ENCODE results near the gene PRR36.

The PRR36 gene
- 0.09 to 0.39 (median 0.35) reads per million in 3 donors for total RNA-seq

- peaks cover 19% of the 10 kb centered on the region for H3K27me3 ChIP-seq (replicated peaks; ENCODE audit: control insufficient read depth, insufficient read depth, low read length, poor library complexity, severe bottlenecking)
- H3K4me3 ChIP-seq (ENCODE audit: insufficient read depth, low read depth, low read length, poor library complexity, severe bottlenecking), result peak within 1 kb of the TSS; percentile 35
- no peaks in the 10 kb centered on the region for H3K36me3 ChIP-seq (ENCODE audit: control insufficient read depth, insufficient read depth, low read length)
- no peak for DNase-seq
- H3K27ac ChIP-seq (ENCODE audit: insufficient read depth, low read length, poor library complexity, severe bottlenecking), result no peak within 1 kb of the TSS
- no peaks in the 10 kb centered on the region for H3K9me3 ChIP-seq (ENCODE audit: control insufficient read depth, low read length)
- peaks cover 39% of the 10 kb centered on the region for H3K4me1 ChIP-seq (ENCODE audit: control insufficient read depth, insufficient read depth, low read length, poor library complexity, severe bottlenecking)
Measured at GRCh38 chr19:7874076-7874896, at the start of gene PRR36. Gene PRR36 (minus strand): TSS chr19:7874390. CDS start chr19:7873689, 701 bp downstream.

- no peak for DNase-seq
- Histone ChIP-seq H3K36me3 (ENCODE audit: control insufficient read depth, insufficient read depth, low read length) (peaks cover 15% of the 10 kb centered on the region), H3K27ac (ENCODE audit: insufficient read depth, low read length, poor library complexity, severe bottlenecking) (no peak overlapping the region), H3K4me1 (ENCODE audit: control insufficient read depth, insufficient read depth, low read length, poor library complexity, severe bottlenecking) (peaks cover 34% of the 10 kb centered on the region), H3K4me3 (ENCODE audit: insufficient read depth, low read depth, low read length, poor library complexity, severe bottlenecking) (no peak overlapping the region), H3K9me3 (ENCODE audit: control insufficient read depth, low read length) (no peaks in the 10 kb centered on the region), H3K27me3 (replicated peaks; ENCODE audit: control insufficient read depth, insufficient read depth, low read length, poor library complexity, severe bottlenecking) (peaks cover 7% of the 10 kb centered on the region)
Measured at GRCh38 chr19:7923295-7924191, 49.4 kb upstream of the PRR36 start.

- no peak overlapping the region for H3K27ac ChIP-seq (ENCODE audit: insufficient read depth, low read length, poor library complexity, severe bottlenecking)
- DNase-seq, result no peak
- H3K36me3 ChIP-seq (ENCODE audit: control insufficient read depth, insufficient read depth, low read length), result peaks cover 15% of the 10 kb centered on the region
- H3K4me3 ChIP-seq (ENCODE audit: insufficient read depth, low read depth, low read length, poor library complexity, severe bottlenecking), result no peak overlapping the region
- peaks cover 11% of the 10 kb centered on the region for H3K27me3 ChIP-seq (replicated peaks; ENCODE audit: control insufficient read depth, insufficient read depth, low read length, poor library complexity, severe bottlenecking)
- peaks cover 36% of the 10 kb centered on the region for H3K4me1 ChIP-seq (ENCODE audit: control insufficient read depth, insufficient read depth, low read length, poor library complexity, severe bottlenecking)
- H3K9me3 ChIP-seq (ENCODE audit: control insufficient read depth, low read length), result no peaks in the 10 kb centered on the region
Measured at GRCh38 chr19:7922836-7923195, 48.6 kb upstream of the PRR36 start.

- H3K4me1 ChIP-seq (ENCODE audit: control insufficient read depth, insufficient read depth, low read length, poor library complexity, severe bottlenecking), result peaks cover 42% of the 10 kb centered on the region
- no peak overlapping the region for H3K4me3 ChIP-seq (ENCODE audit: insufficient read depth, low read depth, low read length, poor library complexity, severe bottlenecking)
- peaks cover 15% of the 10 kb centered on the region for H3K36me3 ChIP-seq (ENCODE audit: control insufficient read depth, insufficient read depth, low read length)
- peak overlapping the region; percentile 17 for H3K27ac ChIP-seq (ENCODE audit: insufficient read depth, low read length, poor library complexity, severe bottlenecking)
- no peak for DNase-seq
- H3K27me3 ChIP-seq (replicated peaks; ENCODE audit: control insufficient read depth, insufficient read depth, low read length, poor library complexity, severe bottlenecking), result peaks cover 16% of the 10 kb centered on the region
- H3K9me3 ChIP-seq (ENCODE audit: control insufficient read depth, low read length), result no peaks in the 10 kb centered on the region
Measured at GRCh38 chr19:7921967-7922835, 48.0 kb upstream of the PRR36 start.

- Histone ChIP-seq H3K27me3 (replicated peaks; ENCODE audit: control insufficient read depth, insufficient read depth, low read length, poor library complexity, severe bottlenecking) (peaks cover 22% of the 10 kb centered on the region), H3K27ac (ENCODE audit: insufficient read depth, low read length, poor library complexity, severe bottlenecking) (peak overlapping the region; percentile 54), H3K4me1 (ENCODE audit: control insufficient read depth, insufficient read depth, low read length, poor library complexity, severe bottlenecking) (peaks cover 46% of the 10 kb centered on the region), H3K9me3 (ENCODE audit: control insufficient read depth, low read length) (no peaks in the 10 kb centered on the region), H3K4me3 (ENCODE audit: insufficient read depth, low read depth, low read length, poor library complexity, severe bottlenecking) (peak overlapping the region; percentile 24), H3K36me3 (ENCODE audit: control insufficient read depth, insufficient read depth, low read length) (peaks cover 15% of the 10 kb centered on the region)
- no peak for DNase-seq
Measured at GRCh38 chr19:7921302-7921966, 47.2 kb upstream of the PRR36 start.

GRCh38 chr19:7920519-7921301 lies 46.5 kb upstream of the PRR36 start:
- H3K4me3 ChIP-seq (ENCODE audit: insufficient read depth, low read depth, low read length, poor library complexity, severe bottlenecking), result peak overlapping the region; percentile 90
- DNase-seq, result peak; percentile 99 to 100 (median 99)

GRCh38 chr19:7919610-7920518 lies 45.7 kb upstream of the PRR36 start, which contains the start of gene SNAPC2:
Gene SNAPC2 (plus strand): TSS chr19:7920338. CDS start chr19:7920367, 29 bp downstream.
- H3K4me3 ChIP-seq (ENCODE audit: insufficient read depth, low read depth, low read length, poor library complexity, severe bottlenecking), result peak within 1 kb of the TSS; percentile 90
- H3K9me3 ChIP-seq (ENCODE audit: control insufficient read depth, low read length), result no peaks in the 10 kb centered on the region
- H3K4me1 ChIP-seq (ENCODE audit: control insufficient read depth, insufficient read depth, low read length, poor library complexity, severe bottlenecking), result peaks cover 47% of the 10 kb centered on the region
- H3K27me3 ChIP-seq (replicated peaks; ENCODE audit: control insufficient read depth, insufficient read depth, low read length, poor library complexity, severe bottlenecking), result peaks cover 31% of the 10 kb centered on the region
- H3K27ac ChIP-seq (ENCODE audit: insufficient read depth, low read length, poor library complexity, severe bottlenecking), result peak within 1 kb of the TSS; percentile 72
- peak; percentile 92 to 94 (median 93) for DNase-seq
- peaks cover 15% of the 10 kb centered on the region for H3K36me3 ChIP-seq (ENCODE audit: control insufficient read depth, insufficient read depth, low read length)

More at GRCh38 chr19:7920519-7921301, 46.5 kb upstream of the PRR36 start:
- Histone ChIP-seq H3K36me3 (ENCODE audit: control insufficient read depth, insufficient read depth, low read length) (peaks cover 15% of the 10 kb centered on the region), H3K27ac (ENCODE audit: insufficient read depth, low read length, poor library complexity, severe bottlenecking) (peak overlapping the region; percentile 72), H3K4me1 (ENCODE audit: control insufficient read depth, insufficient read depth, low read length, poor library complexity, severe bottlenecking) (peaks cover 51% of the 10 kb centered on the region), H3K9me3 (ENCODE audit: control insufficient read depth, low read length) (no peaks in the 10 kb centered on the region), H3K27me3 (replicated peaks; ENCODE audit: control insufficient read depth, insufficient read depth, low read length, poor library complexity, severe bottlenecking) (peaks cover 29% of the 10 kb centered on the region)

Measured in effector memory CD4-positive, alpha-beta T cell (primary cell).